ENCODE data around the gene FBRSL1. TPM values are rescaled to one million over a fixed set of nuclear protein-coding genes. Genes with fewer than 3 reads are reported as not detected.

Gene FBRSL1
- total and polyA plus RNA-seq, 4 donors: 2.5 to 35.5 (median 5.6) TPM

- DNase-seq (ENCODE audit: low spot score): no peak
- WGBS: 97% methylated on average over 19 of the region's 21 CpGs
- Histone ChIP-seq H3K4me3 (ENCODE audit: low read depth in 1 of 3, low read length in 3 of 3) (no peak overlapping the region), H3K4me1 (ENCODE audit: control insufficient read depth in 4 of 4, insufficient read depth in 4 of 4, low read length in 3 of 4) (no peaks in the 10 kb centered on the region), H3K27me3 (ENCODE audit: control insufficient read depth in 4 of 4, insufficient read depth in 4 of 4, low read length in 3 of 4) (no peaks in the 10 kb centered on the region), H3K9me3 (ENCODE audit: control insufficient read depth in 4 of 4, low read length in 3 of 4) (no peaks in the 10 kb centered on the region), H3K27ac (ENCODE audit: low read depth in 1 of 2, low read length in 2 of 2) (no peak overlapping the region), H3K36me3 (ENCODE audit: control insufficient read depth in 4 of 4, insufficient read depth in 3 of 4, low read depth in 1 of 4, low read length in 3 of 4) (peaks cover 0 to 11% (median 3%) of the 10 kb centered on the region in 4 donors), H3K9ac (ENCODE audit: low read depth in 1 of 2, low read length in 2 of 2) (no peak overlapping the region)
- TF ChIP-seq ATF3 (IDR thresholded peaks at IDR 0.05): no peak
- no peak for TF ChIP-seq ZBTB33 (IDR thresholded peaks at IDR 0.05)
- TF ChIP-seq HNF4A (conservative IDR thresholded peaks at IDR 0.05): no peak
- no peak for TF ChIP-seq CTCF (IDR thresholded peaks at IDR 0.05; ENCODE audit: low read depth, low read length, missing input control)
- no peak for TF ChIP-seq GABPA (IDR thresholded peaks at IDR 0.05 in 1 of 2, conservative IDR thresholded peaks at IDR 0.05 in 1 of 2)
- TF ChIP-seq JUND (IDR thresholded peaks at IDR 0.05): no peak
- no peak for TF ChIP-seq YY1 (IDR thresholded peaks at IDR 0.05)
- no peak for TF ChIP-seq NR2F2 (IDR thresholded peaks at IDR 0.05)
- no peak for TF ChIP-seq MAX (IDR thresholded peaks at IDR 0.05)
- no peak for TF ChIP-seq RXRA (IDR thresholded peaks at IDR 0.05)
- TF ChIP-seq TAF1 (conservative IDR thresholded peaks at IDR 0.05): no peak
- TF ChIP-seq FOXA2 (IDR thresholded peaks at IDR 0.05): no peak
- no peak for TF ChIP-seq HNF4G (IDR thresholded peaks at IDR 0.05)
- no peak for TF ChIP-seq FOXA1 (IDR thresholded peaks at IDR 0.05)
- TF ChIP-seq RAD21 (IDR thresholded peaks at IDR 0.05): no peak
Measured at GRCh38 chr12:132547205-132547740, 57.3 kb downstream of the FBRSL1 start.

DNA sequence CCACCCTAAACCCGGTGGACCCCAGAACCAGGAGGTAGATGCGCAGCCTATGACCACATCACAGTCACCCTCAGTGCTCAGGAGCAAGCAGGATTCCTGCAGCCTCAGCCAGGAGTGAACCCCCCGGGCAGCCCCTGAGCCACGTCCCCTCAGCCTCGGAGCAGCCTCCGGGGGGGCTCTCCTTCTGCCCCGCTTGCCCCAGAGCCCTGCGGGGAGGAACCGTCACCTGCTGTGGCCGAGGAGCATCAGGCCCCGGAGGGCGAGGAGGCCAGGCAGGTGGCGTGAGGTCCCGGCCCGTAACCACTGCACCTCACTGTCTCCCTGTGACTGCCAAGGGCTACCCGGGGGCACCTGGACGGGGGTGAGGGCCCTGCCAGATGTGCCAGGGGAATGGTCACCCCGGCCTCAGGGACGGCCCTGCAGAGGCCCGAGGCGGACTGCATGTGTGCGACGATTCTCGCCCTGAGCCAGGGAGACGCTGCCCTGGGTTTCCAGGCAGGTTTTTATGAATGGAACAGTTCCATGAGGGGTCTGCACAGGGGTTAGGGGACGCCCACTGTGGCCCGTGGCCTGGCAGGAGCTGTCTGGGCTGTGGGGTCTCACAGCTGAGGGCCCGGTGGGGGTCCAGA, 58.6 kb downstream of the FBRSL1 start:
- Histone ChIP-seq H3K9me3 (ENCODE audit: control insufficient read depth in 4 of 4, low read length in 3 of 4) (no peaks in the 10 kb centered on the region), H3K9ac (ENCODE audit: low read depth in 1 of 2, low read length in 2 of 2) (no peak overlapping the region), H3K27ac (ENCODE audit: low read depth in 1 of 2, low read length in 2 of 2) (no peak overlapping the region), H3K4me3 (ENCODE audit: low read depth in 1 of 3, low read length in 3 of 3) (no peak overlapping the region), H3K4me1 (ENCODE audit: control insufficient read depth in 4 of 4, insufficient read depth in 4 of 4, low read length in 3 of 4) (no peaks in the 10 kb centered on the region), H3K27me3 (ENCODE audit: control insufficient read depth in 4 of 4, insufficient read depth in 4 of 4, low read length in 3 of 4) (no peaks in the 10 kb centered on the region), H3K36me3 (ENCODE audit: control insufficient read depth in 4 of 4, insufficient read depth in 3 of 4, low read depth in 1 of 4, low read length in 3 of 4) (peaks cover 0 to 11% (median 1%) of the 10 kb centered on the region in 4 donors)
- TF ChIP-seq ZBTB33 (IDR thresholded peaks at IDR 0.05): no peak
- no peak for TF ChIP-seq FOXA1 (IDR thresholded peaks at IDR 0.05)
- DNase-seq (ENCODE audit: low spot score): no peak
- WGBS: 94% methylated on average over 28 of the region's 28 CpGs

Data from liver (tissue), 9 donors.